Fibroblast of upper back skin (primary cell): Measurements from ENCODE around the gene CGNL1.

ENCODE experiments used
- DNase-seq: peaks from one replicate; pipeline ENCODE4 v3.0.0-alpha.2; 2013

Gene CGNL1

DNA sequence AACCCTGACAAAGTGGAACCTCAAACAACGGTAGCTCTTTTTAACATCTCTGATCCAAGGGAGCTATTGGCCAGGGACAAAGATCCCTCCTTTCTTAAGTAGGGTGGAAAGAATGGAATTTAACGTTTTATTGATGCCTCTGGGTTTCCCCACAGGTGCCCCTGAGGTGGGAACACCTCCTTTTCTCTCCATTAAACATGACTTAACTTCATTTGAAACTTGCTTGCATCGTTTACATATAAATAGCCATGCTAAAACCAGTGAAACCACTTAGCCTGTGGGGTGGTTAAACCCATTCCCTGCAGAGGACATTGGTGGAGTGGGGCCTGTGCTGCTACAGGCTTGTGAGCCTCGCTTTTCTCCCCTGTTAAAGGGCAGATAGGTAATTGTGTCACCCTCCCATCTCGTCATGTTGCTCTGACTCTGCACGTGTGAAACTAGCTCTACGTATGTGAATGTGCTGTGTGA, 9.7 kb downstream of the CGNL1 start:
- no peak for DNase-seq

DNA sequence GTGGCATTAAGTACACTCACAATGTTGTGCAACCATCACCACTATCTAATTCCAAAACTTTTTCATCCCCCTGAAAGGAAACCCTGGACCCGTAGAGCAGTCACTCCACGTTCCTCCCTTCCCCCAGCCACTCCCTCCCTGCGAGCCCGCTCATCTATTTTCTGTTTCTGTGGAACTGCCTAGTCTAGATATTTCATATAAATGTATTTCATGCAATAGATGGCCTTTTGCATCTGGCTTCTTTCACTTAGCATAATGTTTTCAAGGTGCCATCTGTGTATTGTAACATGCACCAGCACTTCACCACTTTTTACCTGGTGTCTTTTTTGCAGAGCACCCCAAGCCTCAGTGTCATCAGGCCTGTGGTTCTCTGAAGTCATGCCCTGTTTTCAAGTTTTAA, 10.7 kb downstream of the CGNL1 start:
- DNase-seq: no peak

DNA sequence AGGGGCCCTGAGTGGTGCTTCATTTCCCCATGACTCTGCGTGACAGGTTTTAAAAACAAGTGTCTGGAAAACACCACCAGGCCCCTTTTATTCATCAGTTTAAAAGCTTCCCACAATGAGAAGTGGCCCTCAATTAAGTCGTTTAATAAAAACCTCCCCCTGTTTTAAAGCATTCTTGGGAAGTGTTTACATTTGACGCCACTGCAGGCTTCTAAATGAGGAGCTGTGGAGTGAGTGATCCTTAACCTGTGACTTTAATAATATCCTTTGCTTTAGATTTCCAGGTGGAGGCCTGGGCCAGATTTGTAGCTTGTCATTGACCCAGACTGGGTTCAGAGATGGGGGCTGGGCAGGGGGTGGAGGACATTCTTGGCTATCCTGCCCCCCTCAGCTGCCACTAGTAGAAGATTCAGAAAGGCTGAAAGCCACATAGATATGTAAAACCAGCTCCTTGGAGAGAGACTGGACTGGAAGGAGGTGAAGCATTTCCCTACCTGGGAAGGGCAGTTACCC, 11.3 kb downstream of the CGNL1 start:
- no peak for DNase-seq

DNA sequence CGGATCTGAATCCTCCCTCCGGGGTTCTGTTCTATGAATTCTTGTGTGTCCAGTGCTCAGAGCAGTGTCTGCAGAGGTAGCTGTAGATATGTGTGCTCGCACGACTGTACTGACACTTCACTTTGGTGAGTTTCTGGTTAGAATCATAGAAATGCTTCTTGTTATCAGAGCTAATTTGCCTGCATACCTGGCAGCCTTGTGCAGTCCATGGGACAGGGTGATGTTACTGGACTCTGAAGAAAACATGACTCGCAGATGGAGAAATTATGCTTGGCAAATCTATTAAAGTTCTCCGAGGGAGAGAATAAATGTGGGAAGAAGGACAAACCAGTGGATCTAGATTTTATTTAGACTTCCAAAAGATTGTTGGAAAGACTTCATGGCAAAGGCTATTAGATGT, 12.2 kb downstream of the CGNL1 start:
- DNase-seq: no peak

DNA sequence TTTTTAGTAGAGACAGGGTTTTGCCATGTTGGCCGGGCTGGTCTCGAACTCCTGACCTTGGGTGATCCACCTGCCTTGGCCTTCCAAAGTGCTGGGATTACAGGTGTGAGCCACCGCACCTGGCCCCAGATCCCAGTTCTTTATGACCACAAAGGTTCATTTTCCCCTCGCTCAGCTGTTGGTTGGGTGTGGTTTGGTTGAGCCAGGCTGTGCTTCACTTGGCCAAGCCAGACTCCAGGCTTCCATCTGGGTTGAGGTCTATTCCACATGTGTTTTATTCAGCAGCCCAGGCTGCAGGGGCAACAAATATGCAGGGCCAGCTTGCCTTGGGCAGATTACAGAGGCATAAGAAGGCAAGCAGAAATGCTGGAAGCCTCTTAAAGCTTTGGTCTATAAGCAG, 13.7 kb downstream of the CGNL1 start:
- no peak for DNase-seq

DNA sequence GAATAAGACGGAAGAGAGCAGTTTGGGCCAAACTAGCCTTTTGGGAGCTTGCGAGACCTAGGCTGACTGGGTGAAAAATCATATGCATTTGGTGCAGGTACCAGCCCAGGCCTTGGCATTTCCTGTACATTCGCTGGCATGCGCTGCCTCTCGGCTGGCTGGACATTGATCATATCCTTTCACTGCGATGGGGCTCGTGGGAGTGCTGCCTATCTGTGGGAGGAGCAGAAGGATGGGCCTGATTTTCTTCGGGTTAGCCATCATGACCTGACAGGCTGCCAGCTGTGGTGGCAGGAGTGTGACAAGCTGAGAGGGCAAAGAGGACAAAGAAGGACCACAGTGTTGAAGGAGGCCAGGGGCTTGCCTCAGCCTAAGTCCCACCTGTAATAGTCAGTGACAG, 14.3 kb downstream of the CGNL1 start:
- DNase-seq: no peak

DNA sequence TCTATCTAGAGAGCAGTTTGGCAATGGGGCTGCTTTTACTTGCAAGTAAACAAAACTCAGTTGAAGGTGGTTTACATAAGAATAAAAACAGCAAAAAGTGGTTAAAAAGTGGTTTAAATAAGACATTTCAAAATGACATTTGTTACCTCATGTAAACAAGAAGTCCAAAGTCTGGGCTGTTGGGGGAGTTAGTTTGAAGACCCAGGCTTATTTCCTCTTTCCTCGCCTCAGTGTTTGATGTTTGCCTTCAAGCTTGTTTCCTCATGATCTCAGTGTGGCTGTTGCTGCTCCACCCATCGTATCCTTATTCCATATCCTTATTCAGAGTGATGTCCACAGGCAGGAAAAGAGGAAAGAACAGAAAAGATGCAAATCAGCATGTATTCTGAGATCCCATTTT, 15.2 kb downstream of the CGNL1 start:
- DNase-seq: no peak

DNA sequence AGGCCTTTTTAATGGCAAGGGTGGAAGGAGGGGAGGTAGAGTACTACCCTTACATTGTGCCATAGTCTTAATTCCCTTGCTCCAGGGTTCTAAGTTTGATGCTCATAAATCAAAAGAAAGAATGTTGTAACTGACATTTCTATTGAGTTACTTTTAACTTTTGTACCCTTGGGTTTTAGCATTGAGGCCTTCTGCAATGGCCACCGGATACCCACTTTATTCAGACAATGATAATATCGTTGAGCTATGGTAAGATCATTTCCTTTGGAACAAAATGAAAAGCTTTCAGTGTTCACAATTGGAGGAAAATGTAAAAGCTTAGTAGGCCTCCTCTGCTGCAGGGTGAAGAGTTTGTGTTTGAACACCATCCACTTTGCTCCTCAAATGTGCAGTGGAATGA, 16.8 kb downstream of the CGNL1 start:
- no peak for DNase-seq

DNA sequence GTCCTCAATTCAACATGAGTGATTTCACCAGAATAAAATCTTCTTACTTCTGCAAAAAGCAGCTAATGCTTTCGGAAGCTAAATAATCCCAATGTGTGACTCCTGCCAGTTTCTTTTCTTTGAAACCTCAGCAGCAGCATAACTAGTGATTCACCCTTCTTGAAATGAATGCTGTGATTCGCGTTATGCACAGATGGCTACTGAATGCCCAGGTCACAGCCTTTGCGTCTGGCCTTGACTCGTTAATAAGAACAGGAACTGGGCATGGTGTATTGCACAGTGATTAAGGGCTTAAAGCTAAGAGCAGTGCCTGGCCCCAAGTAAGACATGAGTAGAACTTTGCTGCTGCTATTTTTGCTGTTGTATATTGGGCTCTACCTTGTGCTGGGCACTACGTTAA, 19.0 kb downstream of the CGNL1 start:
- peak; percentile 86 for DNase-seq

DNA sequence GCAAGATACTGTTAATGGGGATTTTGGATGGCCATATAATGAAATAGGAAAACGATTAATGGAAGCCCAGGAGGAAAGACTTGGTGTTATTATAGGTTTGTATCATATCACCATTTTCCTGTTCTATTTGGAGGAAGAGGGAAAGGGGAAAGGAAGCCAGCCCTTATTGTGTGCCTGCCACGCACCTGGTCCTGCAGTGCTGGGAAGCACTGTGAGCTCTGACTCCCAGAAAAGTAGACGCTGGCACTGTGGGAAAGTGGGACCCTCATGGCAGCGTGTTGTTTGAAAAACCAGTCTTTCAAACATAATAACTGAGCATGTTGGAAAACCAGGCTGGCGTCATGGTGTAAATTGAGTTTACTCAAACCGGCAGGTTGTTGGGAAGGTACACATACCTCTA, 22.0 kb downstream of the CGNL1 start:
- DNase-seq: no peak

DNA sequence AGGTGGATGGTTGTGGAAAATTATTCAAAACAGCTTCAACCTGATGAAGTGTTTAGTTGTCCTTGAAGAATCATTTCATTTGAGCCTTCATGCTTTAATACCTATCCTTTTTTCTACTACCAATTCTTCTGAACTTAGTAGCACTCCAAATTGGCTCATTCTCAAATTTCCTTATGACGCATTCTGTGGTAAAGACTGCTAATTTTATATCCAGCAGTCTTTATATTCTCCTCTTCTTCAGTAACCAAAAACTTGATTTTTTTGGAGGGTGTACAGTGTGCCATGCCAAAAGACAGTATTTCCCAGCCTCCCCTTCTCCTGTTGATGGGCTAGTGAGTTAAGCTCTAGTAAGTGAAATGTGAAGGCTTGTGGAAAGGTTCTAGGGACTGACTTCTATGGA, 25.2 kb downstream of the CGNL1 start:
- peak; percentile 32 for DNase-seq

DNA sequence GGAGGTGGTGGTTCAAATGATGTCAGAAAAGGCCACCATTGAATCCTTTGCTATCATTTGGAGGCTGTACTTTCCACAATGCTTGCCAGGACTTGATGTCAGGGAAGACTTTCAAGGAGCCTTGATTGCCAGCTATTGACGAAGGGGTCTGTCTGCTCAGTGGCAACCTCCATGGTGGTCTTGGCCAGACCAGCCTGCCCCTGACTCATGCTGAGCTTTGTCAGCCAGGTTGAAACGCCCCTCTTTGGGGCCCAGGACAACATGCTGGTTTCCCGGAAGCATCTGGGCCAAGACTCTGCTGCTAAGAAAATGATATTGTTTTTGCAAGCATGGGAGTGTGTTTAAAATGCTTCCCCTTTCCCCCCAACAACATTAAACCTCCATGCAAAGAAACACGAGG, 26.7 kb downstream of the CGNL1 start:
- DNase-seq: no peak

DNA sequence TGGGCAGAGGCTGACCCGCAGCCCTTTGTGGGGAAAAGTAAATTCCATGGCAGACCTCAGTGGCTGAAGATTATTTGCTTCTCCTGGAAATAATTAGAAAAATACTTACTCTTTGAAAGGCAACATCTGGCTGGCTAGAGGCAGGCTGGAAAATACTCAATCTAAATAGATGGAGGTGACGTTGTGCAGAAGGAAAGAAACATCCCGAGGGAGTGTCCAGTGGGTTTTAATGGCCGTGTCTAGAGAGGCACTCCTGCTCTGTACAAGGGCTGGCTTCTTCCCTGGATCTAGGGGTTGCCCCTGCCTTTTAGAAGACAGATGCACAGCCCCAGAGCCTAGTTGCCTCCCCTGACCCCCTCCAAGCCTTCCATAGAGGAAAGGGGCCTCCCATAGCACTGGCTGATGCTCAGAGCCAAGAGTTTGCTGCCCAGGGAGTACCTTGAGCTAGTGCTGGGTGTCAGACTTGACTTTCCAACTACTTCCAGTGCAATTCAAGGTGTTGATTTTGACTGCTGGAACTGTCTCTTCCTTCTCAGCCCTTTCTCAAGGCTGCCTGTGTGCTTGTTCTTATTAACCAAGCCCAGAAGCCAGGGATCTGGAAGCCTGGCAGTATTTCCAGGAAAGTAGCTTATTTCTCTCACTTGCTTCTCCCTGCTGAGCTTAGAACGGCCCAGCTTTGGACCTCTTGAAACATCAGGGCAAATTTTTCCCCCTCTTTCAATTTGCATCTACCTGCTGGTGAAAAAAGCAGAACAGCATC, 27.4 kb downstream of the CGNL1 start:
- DNase-seq: no peak

DNA sequence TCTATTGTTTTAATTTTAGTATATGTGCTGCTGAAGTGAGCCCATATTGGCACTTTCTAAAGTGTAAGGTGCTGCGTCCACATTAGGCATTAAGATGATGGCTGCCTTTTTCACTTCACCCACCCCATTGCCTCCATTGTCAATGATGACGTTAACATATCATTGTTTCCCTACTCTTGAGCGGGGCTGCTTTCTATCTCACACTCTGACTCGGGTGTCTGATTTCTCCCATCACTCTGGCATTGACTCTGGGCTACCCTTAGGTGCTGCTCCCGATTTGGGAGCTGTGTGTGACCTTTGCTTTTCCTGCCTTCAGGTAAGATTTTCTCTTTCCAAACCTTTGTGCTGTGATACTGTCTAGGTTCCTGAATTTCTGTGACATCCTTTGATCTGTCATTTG, 28.8 kb downstream of the CGNL1 start:
- no peak for DNase-seq

DNA sequence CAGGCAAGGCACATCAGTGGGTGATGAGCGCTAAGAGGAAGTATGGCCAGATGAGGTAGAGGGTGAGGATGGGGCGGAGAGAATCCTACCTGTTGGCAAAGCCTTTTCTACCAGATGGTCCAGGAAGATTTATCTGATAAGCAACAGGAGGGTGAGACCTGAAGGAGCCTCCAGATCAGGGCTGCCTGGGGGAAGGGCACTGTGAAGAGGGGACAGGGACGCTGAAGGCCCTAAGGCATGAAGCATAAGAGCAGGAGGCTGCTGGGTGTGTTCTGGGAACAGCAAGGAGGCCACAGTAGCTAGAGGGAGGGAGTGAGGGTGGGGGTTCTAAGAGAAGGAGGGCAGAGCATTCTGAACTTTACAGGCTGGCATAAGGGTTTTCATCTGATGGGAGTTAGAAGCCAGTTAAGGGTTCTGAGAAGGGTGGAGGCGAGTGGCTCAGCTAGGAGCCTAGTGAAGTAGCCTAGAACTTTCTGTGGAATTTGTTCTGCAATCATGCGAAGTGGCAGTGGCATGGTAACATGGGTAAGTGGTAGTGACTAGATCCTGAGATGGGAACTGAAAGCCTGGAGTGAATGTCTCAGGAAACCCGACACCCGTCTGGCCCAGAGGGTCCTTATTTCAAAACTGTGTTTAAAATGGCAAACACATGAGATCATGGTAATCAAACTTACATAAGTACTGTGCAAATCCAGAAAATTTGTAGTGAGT, 29.9 kb downstream of the CGNL1 start:
- DNase-seq: peak; percentile 29

DNA sequence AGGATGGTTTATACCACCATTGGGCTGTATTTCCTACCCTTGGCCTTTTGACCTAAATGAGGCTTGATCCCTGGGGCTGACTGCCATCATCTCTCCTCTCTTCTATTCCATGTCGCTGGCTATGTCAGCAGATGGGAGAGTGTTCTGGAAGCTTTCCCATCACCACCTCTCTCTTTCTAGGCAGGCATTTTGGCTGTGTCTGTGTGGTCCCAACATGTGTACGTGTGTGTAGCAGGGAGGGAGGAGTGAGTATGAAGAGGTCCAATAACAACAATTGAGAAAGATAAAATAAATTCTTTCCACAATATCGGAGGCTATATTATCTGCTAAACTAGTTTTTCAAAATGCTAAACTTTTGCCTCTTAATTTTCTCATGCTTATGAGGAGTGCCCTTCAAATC, 34.1 kb downstream of the CGNL1 start:
- DNase-seq: no peak

DNA sequence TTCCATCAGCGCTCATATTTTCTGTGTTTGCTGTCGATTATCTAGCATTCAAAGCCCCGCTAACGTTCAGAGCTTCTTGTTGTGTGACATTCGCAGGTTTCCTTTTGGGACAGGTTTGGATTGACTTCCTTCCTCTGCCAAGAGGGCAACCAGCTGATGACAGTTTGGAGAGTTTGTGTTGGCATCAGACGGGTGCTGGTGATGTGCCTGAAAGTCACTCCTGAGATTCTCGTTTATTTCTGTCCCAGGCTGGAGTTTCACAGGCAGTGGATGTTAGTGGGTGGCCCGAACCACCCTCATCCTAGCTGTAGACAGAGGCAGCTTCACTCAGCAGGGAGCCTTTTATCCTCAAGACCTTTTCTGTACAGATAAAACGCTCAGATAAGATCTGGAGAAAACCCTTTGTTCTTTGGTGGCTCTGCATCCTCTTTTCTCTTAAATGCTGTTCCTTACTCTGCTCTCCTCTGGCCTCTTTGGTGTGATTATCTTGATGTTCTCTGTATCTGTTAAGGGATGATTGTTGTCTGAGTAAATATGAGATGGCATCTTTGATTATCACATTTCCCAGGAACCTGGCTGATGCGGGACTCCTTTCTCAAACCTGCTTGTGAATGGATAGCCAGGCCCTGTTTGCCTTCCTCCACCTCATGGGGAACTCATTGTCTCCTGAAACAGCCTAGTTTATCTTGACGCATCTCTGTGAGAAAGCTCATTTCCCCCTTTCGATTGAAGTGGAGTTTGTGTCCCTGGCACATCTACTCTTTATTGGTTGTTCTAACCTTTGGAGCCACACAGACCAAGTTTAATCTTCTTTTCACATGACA, 35.9 kb downstream of the CGNL1 start:
- no peak for DNase-seq

DNA sequence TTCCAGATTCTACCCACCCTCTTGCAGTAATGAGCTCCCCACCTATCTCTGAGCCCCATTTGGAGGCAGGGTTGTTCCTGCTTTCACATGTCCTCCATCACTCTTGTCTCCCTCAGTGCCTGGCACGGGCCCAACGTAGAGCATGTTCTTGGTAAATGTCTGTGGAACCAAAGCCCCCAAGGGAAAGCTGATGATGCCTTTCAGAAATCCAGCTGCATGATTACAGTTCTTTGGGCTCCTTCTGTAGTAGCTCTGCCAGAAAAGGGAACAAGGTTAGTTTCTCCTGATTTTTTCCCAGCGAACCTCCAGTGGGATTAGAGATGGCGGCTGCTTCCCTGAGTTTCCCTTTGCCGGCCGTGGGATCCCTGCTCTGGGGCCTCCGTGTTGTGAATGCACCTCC, 39.3 kb downstream of the CGNL1 start:
- DNase-seq: no peak

DNA sequence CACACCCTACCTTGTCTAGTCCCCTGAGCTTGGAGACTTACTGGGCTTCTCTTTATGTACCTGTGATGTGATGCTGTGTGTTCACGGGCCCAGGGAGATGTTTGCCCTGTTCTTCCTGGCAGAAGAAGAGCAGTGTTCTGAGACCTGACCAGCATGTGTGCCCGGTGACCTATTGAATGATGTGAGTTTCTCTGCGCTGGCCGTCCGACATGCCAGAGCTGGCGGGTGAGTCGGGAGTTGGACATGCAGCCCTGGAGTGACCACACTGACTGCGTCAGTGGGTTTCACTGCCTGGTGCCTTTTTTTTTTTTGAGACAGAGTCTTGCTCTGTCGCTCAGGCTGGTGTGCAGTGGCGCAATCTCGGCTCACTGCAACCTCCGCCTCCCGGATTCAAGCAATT, 42.3 kb downstream of the CGNL1 start:
- no peak for DNase-seq

DNA sequence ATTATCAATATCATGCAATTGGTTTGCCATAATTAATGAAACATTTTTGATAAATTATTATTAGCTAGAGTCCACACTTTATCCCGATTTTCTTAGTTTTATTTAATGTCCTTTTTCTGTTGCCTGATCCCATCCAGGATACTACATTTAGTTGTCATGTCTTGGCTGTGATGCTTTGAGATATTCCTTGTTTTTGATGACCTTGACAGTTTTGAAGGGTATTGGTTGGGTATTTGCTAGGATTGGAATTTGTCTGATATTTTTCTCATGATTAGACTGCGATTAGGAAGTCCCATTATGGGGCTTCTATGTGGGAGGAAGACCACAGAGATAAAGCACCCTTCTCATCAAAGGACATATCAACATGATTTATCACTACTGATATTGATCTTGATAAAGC, 43.0 kb downstream of the CGNL1 start:
- no peak for DNase-seq

DNA sequence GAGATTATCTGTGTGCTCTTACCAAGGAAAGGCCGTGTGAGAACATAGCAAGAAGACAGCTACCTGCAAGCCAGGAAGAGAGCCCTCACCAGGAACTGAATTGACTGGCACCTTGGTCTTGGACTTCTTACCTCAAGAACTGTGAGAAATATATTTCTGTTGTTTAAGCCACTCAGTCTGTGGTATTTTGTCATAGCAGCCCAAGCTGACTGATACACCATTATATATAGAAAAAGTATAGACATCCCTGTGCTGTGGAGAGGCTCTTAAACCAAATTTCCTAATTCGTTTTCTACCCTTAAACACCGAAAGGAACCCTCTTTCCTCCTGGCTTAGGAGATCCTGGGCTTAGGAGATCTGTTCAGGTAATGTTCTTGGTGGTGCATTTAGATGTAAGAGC, 44.8 kb downstream of the CGNL1 start:
- no peak for DNase-seq

DNA sequence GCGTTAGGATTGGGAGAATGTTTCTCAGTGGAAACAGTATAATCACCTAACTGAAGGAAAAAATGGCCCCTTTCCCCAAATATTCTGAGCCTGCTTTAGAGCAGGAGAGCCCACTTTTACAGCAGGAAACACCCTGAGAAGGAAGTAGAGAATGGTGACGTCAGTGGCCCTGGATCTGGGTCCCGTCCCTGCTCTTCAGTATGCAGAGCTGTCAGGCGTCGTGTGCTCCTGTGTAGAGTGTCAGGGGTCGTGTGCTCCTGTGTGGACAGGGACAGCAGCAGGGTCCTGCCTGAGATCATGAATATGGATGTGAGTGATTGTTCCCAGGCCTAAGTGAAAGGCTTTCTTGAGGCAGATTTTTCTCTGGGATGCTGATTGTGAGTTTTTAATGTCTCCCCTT, 45.2 kb downstream of the CGNL1 start:
- no peak for DNase-seq

DNA sequence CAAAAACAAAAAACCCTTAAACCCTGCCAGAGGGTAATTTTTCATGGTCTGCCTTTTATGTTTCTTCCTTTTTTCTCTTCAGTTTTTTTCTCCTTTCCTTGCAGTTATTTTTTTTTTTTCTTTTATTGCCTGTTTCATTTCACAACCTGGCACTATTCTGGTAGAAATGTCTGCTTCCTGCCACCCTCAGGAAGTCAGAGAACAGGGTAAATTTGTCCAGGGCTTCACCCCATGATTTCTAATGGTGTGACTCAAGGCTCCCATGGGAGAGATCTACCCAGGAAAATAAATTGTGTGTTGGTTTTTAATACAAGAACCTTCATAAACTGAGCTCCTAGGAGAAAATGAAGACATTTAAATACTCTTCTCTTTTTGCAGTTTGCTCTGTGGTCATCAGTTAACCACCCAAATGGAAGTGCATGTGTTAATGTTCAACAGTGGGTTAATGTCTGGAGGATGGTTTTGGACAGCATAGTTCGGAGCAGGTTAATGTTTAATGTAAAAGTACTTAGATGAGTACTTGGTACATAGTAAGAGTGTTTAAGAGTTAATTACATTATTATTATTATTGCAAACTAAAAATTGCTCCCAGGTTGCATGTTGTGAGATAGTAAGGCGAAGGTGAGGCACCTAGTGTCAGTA, 45.9 kb downstream of the CGNL1 start:
- DNase-seq: no peak
